WTC11 (cell line): ENCODE data around the gene COA8.

ENCODE experiments used
- AFF4 ChIP-seq: sonication (generic); formaldehyde crosslinking; IDR thresholded peaks from 2 replicates; pipeline ENCODE4 v1.8.1; 2023; ENCODE audit warnings: mild to moderate bottlenecking, missing genetic modification reagents, borderline replicate concordance
- CBFB ChIP-seq: sonication (generic); formaldehyde crosslinking; IDR thresholded peaks from 2 replicates; pipeline ENCODE4 v1.8.1; 2022; ENCODE audit warnings: mild to moderate bottlenecking, low read depth, missing genetic modification reagents
- CTCF ChIP-seq: fragments of 200-600 bp; IDR thresholded peaks from 2 replicates; pipeline ENCODE4 v1.8.0; 2022; ENCODE audit warnings: antibody characterized with exemption
- KAT7 ChIP-seq: sonication (generic); formaldehyde crosslinking; IDR thresholded peaks from 2 replicates; pipeline ENCODE4 v1.8.1; 2023; ENCODE audit warnings: missing genetic modification reagents, mild to moderate bottlenecking, borderline replicate concordance
- MAX ChIP-seq: sonication (generic); formaldehyde crosslinking; IDR thresholded peaks from 2 replicates; pipeline ENCODE4 v1.8.0; 2022; ENCODE audit warnings: mild to moderate bottlenecking, missing genetic modification reagents
- NFATC4 ChIP-seq: fragments of 250-450 bp; sonication (Bioruptor Pico); IDR thresholded peaks from 2 replicates; pipeline ENCODE4 v1.9.0; 2021; ENCODE audit warnings: mild to moderate bottlenecking
- NR3C1 ChIP-seq: sonication (generic); formaldehyde crosslinking; conservative IDR thresholded peaks from 2 replicates; pipeline ENCODE4 v1.8.1; 2023; ENCODE audit warnings: low read depth, mild to moderate bottlenecking, missing genetic modification reagents
- TEAD4 ChIP-seq: sonication (generic); formaldehyde crosslinking; IDR thresholded peaks from 2 replicates; pipeline ENCODE4 v1.8.0; 2022; ENCODE audit warnings: mild to moderate bottlenecking, missing genetic modification reagents
- ZBTB21 ChIP-seq: sonication (generic); formaldehyde crosslinking; IDR thresholded peaks from 2 replicates; pipeline ENCODE4 v1.8.1; 2023; ENCODE audit warnings: mild to moderate bottlenecking, missing genetic modification reagents, borderline replicate concordance
- ZNF138 ChIP-seq: sonication (generic); formaldehyde crosslinking; conservative IDR thresholded peaks from 2 replicates; pipeline ENCODE4 v1.8.1; 2022; ENCODE audit warnings: mild to moderate bottlenecking, moderate library complexity, missing genetic modification reagents
- ZNF423 ChIP-seq: fragments of 250-450 bp; sonication (Bioruptor Pico); IDR thresholded peaks from 2 replicates; pipeline ENCODE4 v2.1.2; 2022; ENCODE audit warnings: mild to moderate bottlenecking, moderate library complexity

- TF ChIP-seq NR3C1 (CRISPR knock-in tag) (no peak), CTCF (no peak), TEAD4 (CRISPR knock-in tag) (no peak), ZNF423 (CRISPR knock-in tag) (no peak), NFATC4 (no peak), ZBTB21 (CRISPR knock-in tag) (no peak), MAX (CRISPR knock-in tag) (no peak), AFF4 (no peak), ZNF138 (no peak), KAT7 (no peak), CBFB (CRISPR knock-in tag) (no peak)
These were observed 41.9 kb downstream of the COA8 start for GRCh38 chr14:103604620-103605019.
